ENCODE measurements around the gene TAS2R50. TPM values are rescaled to one million over a fixed set of nuclear protein-coding genes. Genes with fewer than 3 reads are reported as not detected.

Gene TAS2R50
- total and polyA plus RNA-seq, 9 of the 15 experiments (the other 6 are each of a cell fraction or from before 2014, with no cell fraction given) = 0.06 to 1.3 (median 0.42) TPM; not detected in 3

GRCh38 chr12:10966314-10966713, 20.4 kb downstream of the TAS2R50 start:
- intact Hi-C loops (cut with micrococcal nuclease) = no loop called here
- no peak for FAIRE-seq
- POLR2A ChIA-PET = no interaction called here

More at GRCh38 chr12:10966314-10966713, 20.4 kb downstream of the TAS2R50 start:
- Histone ChIP-seq H3K9me1 (ENCODE audit: control insufficient read depth, insufficient read depth, low read length) (no peaks in the 10 kb centered on the region), H3K9ac (ENCODE audit: insufficient read depth in 1 of 2, low read depth in 2 of 2, low read length in 2 of 2) (no peak overlapping the region), H2AFZ (ENCODE audit: low read depth, low read length) (no peak overlapping the region), H3K9me3 (replicated peaks; ENCODE audit: control insufficient read depth, insufficient read depth, low read depth, low read length) (no peaks in the 10 kb centered on the region), H3K27ac (ENCODE audit: extremely low read depth, low read depth, low read length) (no peak overlapping the region), H3K79me2 (ENCODE audit: control insufficient read depth, insufficient read depth, low read length) (no peaks in the 10 kb centered on the region; the same call in 2 of the 3 replicates), H3K27me3 (ENCODE audit: control insufficient read depth in 2 of 2, insufficient read depth in 2 of 2, low read length in 2 of 2) (no peaks in the 10 kb centered on the region), H3K4me2 (ENCODE audit: insufficient read depth, low read length) (no peak overlapping the region), H3K4me1 (replicated peaks in 1 of 2; ENCODE audit: control insufficient read depth in 2 of 2, insufficient read depth in 2 of 2, low read length in 2 of 2) (no peaks in the 10 kb centered on the region; a peak in 1 of 5 replicates), H4K20me1 (replicated peaks; ENCODE audit: control insufficient read depth, insufficient read depth, low read length) (no peaks in the 10 kb centered on the region), H3K4me3 (no peak overlapping the region), H3K36me3 (ENCODE audit: control insufficient read depth, insufficient read depth, low read length) (no peaks in the 10 kb centered on the region)
- DNase-seq (ENCODE audit: extremely low read depth in 1 of 4, low spot score in 3 of 4) (no peak), ATAC-seq (no peak)
- in situ Hi-C loops (cut with MboI) = no loop called here
- CTCF ChIA-PET (ENCODE audit: low intra/inter-chr PET ratio) = no interaction called here
- TF ChIP-seq ZHX1 (conservative IDR thresholded peaks at IDR 0.05; ENCODE audit: low read length) = no peak
- TF ChIP-seq BRF1 (IDR thresholded peaks at IDR 0.05; ENCODE audit: borderline replicate concordance, extremely low read depth, insufficient read length) = no peak
- TF ChIP-seq NR4A1 (CRISPR knock-in tag; IDR thresholded peaks at IDR 0.05) = no peak
- TF ChIP-seq NR4A1 (tag; IDR thresholded peaks at IDR 0.05) = no peak
- no peak for TF ChIP-seq HMBOX1 (IDR thresholded peaks at IDR 0.05)
- no peak for TF ChIP-seq ELK1 (CRISPR knock-in tag; IDR thresholded peaks at IDR 0.05)
- BruUV-seq (replicated peaks) = no TSS peak
